Type B pancreatic cell (in vitro differentiated cells): ENCODE measurements around the gene PTPRCAP. TPM values are rescaled to one million over a fixed set of nuclear protein-coding genes. Genes with fewer than 3 reads are reported as not detected.

Experiments
- DNase-seq: peaks from one replicate; pipeline ENCODE4 v3.0.0; 2021; ENCODE audit warnings: mixed read lengths; ENCODE audit not compliant: unreplicated experiment; ENCODE audit errors: extremely low spot score
- H3K27ac Mint-ChIP-seq: 2 replicates; pipeline ENCODE4 v1.8.0; 2021; ENCODE audit warnings: mild to moderate bottlenecking, mixed read lengths
- H3K27me3 Mint-ChIP-seq: 2 replicates; pipeline ENCODE4 v1.8.0; 2021; ENCODE audit warnings: mixed read lengths
- H3K36me3 Mint-ChIP-seq: 2 replicates; pipeline ENCODE4 v1.8.0; 2021; ENCODE audit warnings: mixed read lengths
- H3K4me1 Mint-ChIP-seq: one replicate; pipeline ENCODE4 v1.8.0; 2021; ENCODE audit warnings: mixed read lengths; ENCODE audit not compliant: unreplicated experiment
- H3K4me3 Mint-ChIP-seq: 2 replicates; pipeline ENCODE4 v1.8.0; 2021; ENCODE audit warnings: mild to moderate bottlenecking, mixed read lengths
- H3K9me3 Mint-ChIP-seq: 2 replicates; pipeline ENCODE4 v1.8.0; 2021; ENCODE audit warnings: mixed read lengths
- CTCF ChIP-seq: fragments of 200-600 bp; sonication (generic); conservative IDR thresholded peaks from 2 replicates; pipeline ENCODE4 v1.5.0; 2021; ENCODE audit warnings: antibody characterized with exemption, mild to moderate bottlenecking
- total RNA-seq: library from RNA; stranded (reverse); gene quantifications from 2 replicates; pipeline ENCODE4 v1.2.1, GENCODE V29; 2021; ENCODE audit warnings: low replicate concordance

PTPRCAP gene
- total RNA-seq, 1 donor from 2014 or later, result 2.0 TPM

- Mint-ChIP-seq H3K9me3 (no peaks in the 10 kb centered on the region), H3K4me3 (no peak overlapping the region), H3K27ac (no peak overlapping the region), H3K36me3 (no peaks in the 10 kb centered on the region), H3K4me1 (peaks cover 3% of the 10 kb centered on the region), H3K27me3 (no peaks in the 10 kb centered on the region)
- no peak for TF ChIP-seq CTCF
- no peak for DNase-seq
Measured at GRCh38 chr11:67441098-67441563, 3.6 kb upstream of the PTPRCAP start.

GRCh38 chr11:67440229-67441097 lies 3.0 kb upstream of the PTPRCAP start:
- H3K4me3 Mint-ChIP-seq, result no peak overlapping the region
- no peaks in the 10 kb centered on the region for H3K36me3 Mint-ChIP-seq

GRCh38 chr11:67439321-67440228 lies 2.1 kb upstream of the PTPRCAP start:
- no peak for TF ChIP-seq CTCF
- Mint-ChIP-seq H3K36me3 (no peaks in the 10 kb centered on the region), H3K27me3 (no peaks in the 10 kb centered on the region), H3K9me3 (no peaks in the 10 kb centered on the region), H3K27ac (no peak overlapping the region), H3K4me1 (peaks cover 3% of the 10 kb centered on the region), H3K4me3 (peak overlapping the region; percentile 23)
- no peak for DNase-seq

More at GRCh38 chr11:67440229-67441097, 3.0 kb upstream of the PTPRCAP start:
- TF ChIP-seq CTCF, result no peak
- Mint-ChIP-seq H3K27ac (no peak overlapping the region), H3K27me3 (no peaks in the 10 kb centered on the region), H3K9me3 (no peaks in the 10 kb centered on the region), H3K4me1 (peaks cover 3% of the 10 kb centered on the region)
- DNase-seq, result no peak

GRCh38 chr11:67438158-67438902 lies 848 bp upstream of the PTPRCAP start:
- Mint-ChIP-seq H3K36me3 (no peaks in the 10 kb centered on the region), H3K27ac (no peak overlapping the region), H3K4me1 (peaks cover 3% of the 10 kb centered on the region), H3K9me3 (no peaks in the 10 kb centered on the region), H3K27me3 (no peaks in the 10 kb centered on the region), H3K4me3 (no peak overlapping the region)
- no peak for DNase-seq
- no peak for TF ChIP-seq CTCF

GRCh38 chr11:67437809-67438157 lies 301 bp upstream of the PTPRCAP start:
- Mint-ChIP-seq H3K27ac (no peak overlapping the region), H3K4me3 (no peak overlapping the region), H3K36me3 (no peaks in the 10 kb centered on the region), H3K9me3 (no peaks in the 10 kb centered on the region), H3K27me3 (no peaks in the 10 kb centered on the region), H3K4me1 (peaks cover 3% of the 10 kb centered on the region)
- no peak for TF ChIP-seq CTCF
- no peak for DNase-seq
